Breast epithelium (tissue), 3 donors: ENCODE data around the gene EHD4.

Experiments used
- CTCF ChIP-seq, 3 donors: fragments of 450-650 bp; IDR thresholded peaks; one replicate each; pipeline ENCODE4 v1.5.1; 2016 to 2017; ENCODE audit warnings: antibody characterized with exemption in 3 of 3, mild to moderate bottlenecking in 3 of 3, moderate library complexity in 3 of 3
- POLR2A ChIP-seq: fragments of 450-650 bp; IDR thresholded peaks from one replicate; pipeline ENCODE4 v1.6.1; 2016; ENCODE audit warnings: antibody characterized with exemption, mild to moderate bottlenecking, moderate library complexity
- POLR2AphosphoS5 ChIP-seq, 3 donors: sonication (generic); formaldehyde crosslinking; IDR thresholded peaks; one replicate each; pipeline ENCODE4 v1.6.1; 2017; ENCODE audit warnings: antibody characterized with exemption in 3 of 3

GRCh38 chr15:41917767-41918430 lies 54.5 kb downstream of the EHD4 start:
- TF ChIP-seq CTCF (IDR thresholded peaks at IDR 0.05) (no peak), POLR2AphosphoS5 (IDR thresholded peaks at IDR 0.05) (peak in 1 of 3 donors; percentile 35), POLR2A (no peak)
